Neural progenitor cell (in vitro differentiated cells): Measurements from ENCODE around the gene STOML1. TPM values are rescaled to one million over a fixed set of nuclear protein-coding genes. Genes with fewer than 3 reads are reported as not detected.

Source experiments
- DNase-seq: peaks from one replicate; pipeline ENCODE4 v3.0.0-alpha.2; 2016; ENCODE audit warnings: low spot score
- H2AFZ ChIP-seq: fragments of 200-600 bp; sonication (generic); replicated peaks from 2 replicates; pipeline ENCODE4 v1.6.1; 2016; ENCODE audit warnings: antibody characterized with exemption
- H3F3A ChIP-seq: fragments of 200-600 bp; sonication (generic); 2 replicates; pipeline ENCODE4 v1.6.1; 2016; ENCODE audit warnings: antibody characterized with exemption, low read depth
- H3K27ac ChIP-seq: fragments of 200-600 bp; sonication (generic); 2 replicates; pipeline ENCODE4 v1.5.1; 2016; ENCODE audit warnings: mild to moderate bottlenecking
- H3K27me3 ChIP-seq: fragments of 200-600 bp; sonication (generic); 2 replicates; pipeline ENCODE4 v1.6.1; 2016; ENCODE audit warnings: mild to moderate bottlenecking, moderate library complexity
- H3K36me3 ChIP-seq: fragments of 200-600 bp; sonication (generic); 2 replicates; pipeline ENCODE4 v1.5.1; 2016
- H3K4me1 ChIP-seq: fragments of 200-600 bp; sonication (generic); 2 replicates; pipeline ENCODE4 v1.6.1; 2016; ENCODE audit warnings: mixed run types
- H3K4me2 ChIP-seq: fragments of 200-600 bp; sonication (generic); 2 replicates; pipeline ENCODE4 v1.6.1; 2016
- H3K4me3 ChIP-seq: fragments of 200-600 bp; sonication (generic); 2 replicates; pipeline ENCODE4 v1.5.1; 2016
- H3K79me2 ChIP-seq: fragments of 200-600 bp; sonication (generic); 2 replicates; pipeline ENCODE4 v1.6.1; 2016; ENCODE audit warnings: low read depth
- H3K9ac ChIP-seq: fragments of 200-600 bp; sonication (generic); 2 replicates; pipeline ENCODE4 v1.6.1; 2016
- H3K9me3 ChIP-seq: fragments of 200-600 bp; sonication (generic); 2 replicates; pipeline ENCODE4 v1.5.1; 2016; ENCODE audit warnings: low read depth
- H4K20me1 ChIP-seq: fragments of 200-600 bp; sonication (generic); 2 replicates; pipeline ENCODE4 v1.6.1; 2016; ENCODE audit warnings: low read depth
- H3K27ac Mint-ChIP-seq: 3 replicates; pipeline ENCODE4 v1.8.0; 2021; ENCODE audit warnings: mixed read lengths
- H3K27me3 Mint-ChIP-seq: 2 replicates; pipeline ENCODE4 v1.8.0; 2022; ENCODE audit warnings: low read depth, mild to moderate bottlenecking, inconsistent platforms, moderate library complexity, mixed read lengths; ENCODE audit not compliant: insufficient read depth
- H3K36me3 Mint-ChIP-seq: 3 replicates; pipeline ENCODE4 v1.8.0; 2021; ENCODE audit warnings: mixed read lengths
- H3K4me1 Mint-ChIP-seq: 3 replicates; pipeline ENCODE4 v1.8.0; 2021; ENCODE audit warnings: mixed read lengths
- H3K4me3 Mint-ChIP-seq: 3 replicates; pipeline ENCODE4 v1.8.0; 2021; ENCODE audit warnings: mild to moderate bottlenecking, moderate library complexity, mixed read lengths
- H3K9me3 Mint-ChIP-seq: 3 replicates; pipeline ENCODE4 v1.8.0; 2020; ENCODE audit warnings: mixed read lengths
- EZH2 ChIP-seq: fragments of 200-600 bp; sonication (generic); IDR thresholded peaks from 2 replicates; pipeline ENCODE4 v1.6.1; 2017; ENCODE audit warnings: antibody characterized with exemption, mild to moderate bottlenecking, moderate library complexity
- EZH2phosphoT487 ChIP-seq: fragments of 200-600 bp; sonication (generic); IDR thresholded peaks from 2 replicates; pipeline ENCODE4 v1.6.1; 2017; ENCODE audit warnings: antibody characterized with exemption
- total RNA-seq: library from RNA; depleted of rRNA; stranded (reverse); fragments of >200 nt; gene quantifications from 2 replicates; pipeline ENCODE4 v1.2.3, GENCODE V29; 2015; ENCODE audit warnings: low replicate concordance
- TF ChIP-seq, protein P1 (sequence below): fragments of 200-600 bp; sonication (generic); IDR thresholded peaks from 2 replicates; pipeline ENCODE4 v1.5.1; 2017; ENCODE audit warnings: antibody characterized with exemption, mild to moderate bottlenecking

STOML1 gene
- total RNA-seq, 1 donor from 2014 or later, result 2.0 TPM

DNA sequence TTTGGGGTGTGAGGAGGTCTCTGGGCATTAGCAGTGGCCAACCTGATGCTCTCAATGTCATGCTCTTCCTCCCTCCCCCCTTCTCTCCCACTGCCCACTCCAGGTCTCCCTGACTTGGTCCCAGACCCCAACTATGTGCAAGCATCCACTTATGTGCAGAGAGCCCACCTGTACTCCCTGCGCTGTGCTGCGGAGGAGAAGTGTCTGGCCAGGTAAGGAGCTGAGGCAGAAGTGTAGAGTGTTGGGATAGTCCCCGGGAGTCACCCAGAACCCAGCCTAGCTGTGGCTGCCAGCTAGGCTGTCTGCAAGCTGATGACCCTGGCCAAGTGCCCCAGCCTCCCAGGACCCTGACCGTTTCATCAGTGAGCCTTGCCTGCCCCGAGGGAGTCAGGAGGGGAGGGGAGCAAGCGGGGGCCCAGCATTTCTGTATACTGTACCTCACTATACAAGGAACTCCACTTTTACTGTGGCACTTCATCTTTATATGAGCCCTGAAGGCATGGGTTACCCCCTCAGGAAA is 49.3 kb downstream of the STOML1 start:
- Mint-ChIP-seq H3K9me3 (no peaks in the 10 kb centered on the region), H3K36me3 (peaks cover 3% of the 10 kb centered on the region), H3K4me3 (no peak overlapping the region), H3K4me1 (peaks cover 45% of the 10 kb centered on the region), H3K27me3 (peaks cover 17% of the 10 kb centered on the region), H3K27ac (no peak overlapping the region)
- no peaks in the 10 kb centered on the region for H3K36me3 ChIP-seq
- peaks cover 14% of the 10 kb centered on the region for H3F3A ChIP-seq
- H3K4me2 ChIP-seq, result no peak overlapping the region
- H3K9ac ChIP-seq, result no peak overlapping the region
- H2AFZ ChIP-seq, result no peak overlapping the region
- DNase-seq, result no peak
- no peaks in the 10 kb centered on the region for H3K79me2 ChIP-seq
- TF ChIP-seq, protein P1, sequence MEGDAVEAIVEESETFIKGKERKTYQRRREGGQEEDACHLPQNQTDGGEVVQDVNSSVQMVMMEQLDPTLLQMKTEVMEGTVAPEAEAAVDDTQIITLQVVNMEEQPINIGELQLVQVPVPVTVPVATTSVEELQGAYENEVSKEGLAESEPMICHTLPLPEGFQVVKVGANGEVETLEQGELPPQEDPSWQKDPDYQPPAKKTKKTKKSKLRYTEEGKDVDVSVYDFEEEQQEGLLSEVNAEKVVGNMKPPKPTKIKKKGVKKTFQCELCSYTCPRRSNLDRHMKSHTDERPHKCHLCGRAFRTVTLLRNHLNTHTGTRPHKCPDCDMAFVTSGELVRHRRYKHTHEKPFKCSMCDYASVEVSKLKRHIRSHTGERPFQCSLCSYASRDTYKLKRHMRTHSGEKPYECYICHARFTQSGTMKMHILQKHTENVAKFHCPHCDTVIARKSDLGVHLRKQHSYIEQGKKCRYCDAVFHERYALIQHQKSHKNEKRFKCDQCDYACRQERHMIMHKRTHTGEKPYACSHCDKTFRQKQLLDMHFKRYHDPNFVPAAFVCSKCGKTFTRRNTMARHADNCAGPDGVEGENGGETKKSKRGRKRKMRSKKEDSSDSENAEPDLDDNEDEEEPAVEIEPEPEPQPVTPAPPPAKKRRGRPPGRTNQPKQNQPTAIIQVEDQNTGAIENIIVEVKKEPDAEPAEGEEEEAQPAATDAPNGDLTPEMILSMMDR, result no peak
- no peak for TF ChIP-seq EZH2
- no peak for TF ChIP-seq EZH2phosphoT487
- no peak overlapping the region for H3K4me3 ChIP-seq
- no peak overlapping the region for H3K27ac ChIP-seq
- peaks cover 16% of the 10 kb centered on the region for H3K4me1 ChIP-seq
- peaks cover 26% of the 10 kb centered on the region for H3K27me3 ChIP-seq
- peaks cover 69% of the 10 kb centered on the region for H4K20me1 ChIP-seq
- no peaks in the 10 kb centered on the region for H3K9me3 ChIP-seq

DNA sequence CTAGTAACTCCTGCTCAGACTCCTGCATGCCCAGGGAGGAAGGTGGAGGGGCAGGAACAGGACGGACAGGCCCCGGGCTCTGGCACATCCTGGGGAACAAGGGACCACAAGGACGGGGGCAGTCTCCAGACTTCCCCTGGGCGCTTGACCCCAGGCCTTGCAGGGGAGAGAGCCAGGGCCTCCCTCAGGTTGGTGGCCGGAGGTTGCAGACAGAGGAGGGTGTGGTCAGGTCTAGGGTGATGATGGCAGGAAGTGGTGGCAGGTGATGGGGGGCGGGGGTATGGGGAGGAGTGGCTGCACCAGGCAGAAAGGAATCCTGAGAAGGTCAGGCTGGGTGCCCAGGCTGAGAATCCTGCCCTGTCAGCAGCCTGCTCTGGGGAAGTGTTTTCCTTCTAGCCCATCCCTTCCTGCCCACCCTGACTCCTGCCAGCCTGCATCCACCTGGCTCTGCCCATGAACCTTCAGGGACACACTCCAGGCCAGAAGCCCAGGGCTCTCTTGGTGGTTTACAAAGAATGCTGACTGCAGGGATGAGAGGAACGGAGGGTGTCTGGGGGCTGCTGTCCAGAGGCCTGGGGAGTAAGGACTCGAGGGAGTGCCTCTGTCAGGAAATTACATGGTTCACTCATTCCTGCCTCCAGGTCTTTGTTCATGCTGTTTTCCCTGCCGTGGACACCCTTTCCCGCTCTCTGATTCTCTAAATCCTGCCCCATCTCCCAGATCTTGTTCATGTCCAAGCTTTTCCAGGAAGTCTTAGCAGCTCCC is 50.0 kb downstream of the STOML1 start:
- TF ChIP-seq, protein P1, result no peak
- no peak for TF ChIP-seq EZH2phosphoT487
- TF ChIP-seq EZH2, result no peak
- Histone ChIP-seq H3K9me3 (no peaks in the 10 kb centered on the region), H3F3A (peaks cover 14% of the 10 kb centered on the region), H3K4me2 (no peak overlapping the region), H3K9ac (no peak overlapping the region), H3K4me3 (no peak overlapping the region), H3K27me3 (peaks cover 26% of the 10 kb centered on the region), H4K20me1 (peaks cover 73% of the 10 kb centered on the region), H3K79me2 (no peaks in the 10 kb centered on the region), H3K27ac (no peak overlapping the region), H3K36me3 (no peaks in the 10 kb centered on the region), H3K4me1 (peaks cover 16% of the 10 kb centered on the region), H2AFZ (no peak overlapping the region)
- H3K27me3 Mint-ChIP-seq, result peaks cover 17% of the 10 kb centered on the region
- H3K4me1 Mint-ChIP-seq, result peaks cover 49% of the 10 kb centered on the region
- no peaks in the 10 kb centered on the region for H3K9me3 Mint-ChIP-seq
- no peak overlapping the region for H3K4me3 Mint-ChIP-seq
- peaks cover 3% of the 10 kb centered on the region for H3K36me3 Mint-ChIP-seq
- no peak for DNase-seq
- no peak overlapping the region for H3K27ac Mint-ChIP-seq

DNA sequence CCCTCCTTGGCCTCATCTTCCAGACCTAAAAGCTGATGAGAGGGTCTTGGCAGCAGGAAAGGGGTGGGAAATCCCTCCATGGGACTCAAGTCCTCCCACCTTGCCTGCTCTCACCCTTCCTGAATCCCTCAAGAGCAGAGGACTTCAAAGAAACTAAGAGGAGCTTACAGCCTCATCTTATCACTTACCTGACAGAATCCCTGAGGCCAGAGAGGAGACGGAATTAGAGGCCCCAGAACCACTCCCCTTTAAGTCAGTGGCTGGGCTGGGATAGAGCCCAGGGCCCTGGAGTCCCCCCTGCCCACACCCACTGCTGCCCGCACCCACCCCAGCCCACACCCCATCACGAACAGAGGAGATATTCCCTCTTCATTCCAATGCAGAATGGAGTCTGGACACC is 50.6 kb downstream of the STOML1 start:
- Mint-ChIP-seq H3K4me3 (no peak overlapping the region), H3K27ac (no peak overlapping the region), H3K4me1 (peaks cover 55% of the 10 kb centered on the region), H3K9me3 (no peaks in the 10 kb centered on the region), H3K36me3 (peaks cover under 1% of the 10 kb centered on the region), H3K27me3 (peaks cover 17% of the 10 kb centered on the region)
- Histone ChIP-seq H4K20me1 (peaks cover 74% of the 10 kb centered on the region), H3K27ac (no peak overlapping the region), H3K4me1 (peaks cover 22% of the 10 kb centered on the region), H3K4me3 (no peak overlapping the region), H3K79me2 (no peaks in the 10 kb centered on the region), H3F3A (peaks cover 15% of the 10 kb centered on the region), H3K36me3 (no peaks in the 10 kb centered on the region), H3K4me2 (no peak overlapping the region), H2AFZ (no peak overlapping the region), H3K9me3 (no peaks in the 10 kb centered on the region), H3K9ac (no peak overlapping the region), H3K27me3 (peaks cover 26% of the 10 kb centered on the region)
- no peak for DNase-seq
- TF ChIP-seq, protein P1, result no peak
- TF ChIP-seq EZH2phosphoT487 (no peak), EZH2 (no peak)
